ENCODE data around the gene GTF2B.
"Not testable (repeated sequence)": the region's sequence is repeated elsewhere in the genome, so short reads cannot be mapped to it uniquely, and the experiment has no call there.

DNA sequence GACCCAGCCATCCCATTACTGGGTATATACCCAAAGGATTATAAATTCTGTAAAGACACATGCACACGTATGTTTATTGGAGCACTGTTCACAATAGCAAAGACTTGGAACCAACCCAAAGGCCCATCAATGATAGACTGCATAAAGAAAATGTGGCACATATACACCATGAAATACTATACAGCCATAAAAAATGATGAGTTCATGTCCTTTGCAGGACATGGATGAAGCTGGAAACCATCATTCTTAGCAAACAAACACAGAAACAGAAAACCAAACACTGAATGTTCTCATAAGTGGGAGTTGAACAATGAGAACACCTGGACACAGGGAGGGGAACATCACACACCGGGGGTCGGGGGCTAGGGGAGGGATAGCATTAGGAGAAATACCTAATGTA lies 71.7 kb downstream of the GTF2B start:
- TF ChIP-seq, protein P1, sequence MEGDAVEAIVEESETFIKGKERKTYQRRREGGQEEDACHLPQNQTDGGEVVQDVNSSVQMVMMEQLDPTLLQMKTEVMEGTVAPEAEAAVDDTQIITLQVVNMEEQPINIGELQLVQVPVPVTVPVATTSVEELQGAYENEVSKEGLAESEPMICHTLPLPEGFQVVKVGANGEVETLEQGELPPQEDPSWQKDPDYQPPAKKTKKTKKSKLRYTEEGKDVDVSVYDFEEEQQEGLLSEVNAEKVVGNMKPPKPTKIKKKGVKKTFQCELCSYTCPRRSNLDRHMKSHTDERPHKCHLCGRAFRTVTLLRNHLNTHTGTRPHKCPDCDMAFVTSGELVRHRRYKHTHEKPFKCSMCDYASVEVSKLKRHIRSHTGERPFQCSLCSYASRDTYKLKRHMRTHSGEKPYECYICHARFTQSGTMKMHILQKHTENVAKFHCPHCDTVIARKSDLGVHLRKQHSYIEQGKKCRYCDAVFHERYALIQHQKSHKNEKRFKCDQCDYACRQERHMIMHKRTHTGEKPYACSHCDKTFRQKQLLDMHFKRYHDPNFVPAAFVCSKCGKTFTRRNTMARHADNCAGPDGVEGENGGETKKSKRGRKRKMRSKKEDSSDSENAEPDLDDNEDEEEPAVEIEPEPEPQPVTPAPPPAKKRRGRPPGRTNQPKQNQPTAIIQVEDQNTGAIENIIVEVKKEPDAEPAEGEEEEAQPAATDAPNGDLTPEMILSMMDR (IDR thresholded peaks at IDR 0.05) = not testable (repeated sequence)
- TF ChIP-seq POLR2A, EP300, POLR2AphosphoS5 (IDR thresholded peaks at IDR 0.05): not testable (repeated sequence)
